Large intestine (tissue), 3 donors: ENCODE results near the gene FER. TPM values are rescaled to one million over a fixed set of nuclear protein-coding genes. Genes with fewer than 3 reads are reported as not detected.

Experiments
- DNase-seq, 2 donors: peaks; one replicate each; pipeline versions ENCODE4 v3.0.0 to v3.0.0-alpha.2; 2013
- H3K27ac ChIP-seq: one replicate; pipeline ENCODE4 v1.5.1; 2013; ENCODE audit warnings: low read length
- H3K27me3 ChIP-seq: 2 replicates; pipeline ENCODE4 v1.6.1; 2013; ENCODE audit warnings: low read length; ENCODE audit not compliant: control insufficient read depth, insufficient read depth
- H3K36me3 ChIP-seq: 2 replicates; pipeline ENCODE4 v1.6.1; 2013; ENCODE audit warnings: low read length; ENCODE audit not compliant: control insufficient read depth, insufficient read depth
- H3K4me1 ChIP-seq: one replicate; pipeline ENCODE4 v1.6.1; 2013; ENCODE audit warnings: low read length; ENCODE audit not compliant: control insufficient read depth, insufficient read depth
- H3K4me3 ChIP-seq: one replicate; pipeline ENCODE4 v1.5.1; 2013; ENCODE audit warnings: low read length
- H3K9me3 ChIP-seq: one replicate; pipeline ENCODE4 v1.6.1; 2013; ENCODE audit warnings: mild to moderate bottlenecking, low read depth, low read length, moderate library complexity; ENCODE audit not compliant: control insufficient read depth
- WGBS: methylation state at CpG from one replicate; pipeline ENCODE4 v1.1.5; 2013; ENCODE audit warnings: low lambda C conversion rate; ENCODE audit not compliant: insufficient coverage; 5-methylcytosine and 5-hydroxymethylcytosine counted together
- polyA plus RNA-seq: library from polyadenylated mRNA; unstranded; fragments of 120-200 nt; gene quantifications from one replicate; pipeline ENCODE4 v1.2.1, GENCODE V29; 2013

The FER gene
- polyA plus RNA-seq, 1 donor = 7.2 TPM

GRCh38 chr5:108727236-108727650, 20.5 kb upstream of the FER start:
- H3K9me3 ChIP-seq = no peaks in the 10 kb centered on the region
- no CpG with 5 or more reads among the region's 8 CpGs for WGBS
- peak overlapping the region; percentile 76 for H3K4me3 ChIP-seq
- H3K27me3 ChIP-seq = no peaks in the 10 kb centered on the region
- DNase-seq = peak; percentile 31 to 65
- no peaks in the 10 kb centered on the region for H3K36me3 ChIP-seq
- H3K4me1 ChIP-seq = peaks cover 5% of the 10 kb centered on the region
- peak overlapping the region; percentile 90 for H3K27ac ChIP-seq

- Histone ChIP-seq H3K9me3 (no peaks in the 10 kb centered on the region), H3K4me1 (peaks cover 5% of the 10 kb centered on the region), H3K36me3 (no peaks in the 10 kb centered on the region), H3K4me3 (peak overlapping the region; percentile 76), H3K27ac (peak overlapping the region; percentile 90), H3K27me3 (no peaks in the 10 kb centered on the region)
- peak; percentile 89 to 96 for DNase-seq
- no CpG with 5 or more reads among the region's 61 CpGs for WGBS
Observed at GRCh38 chr5:108727651-108728565, 19.8 kb upstream of the FER start.

GRCh38 chr5:108728566-108729241, 19.0 kb upstream of the FER start:
- 92% methylated on average over 1 of the region's 14 CpGs for WGBS
- Histone ChIP-seq H3K36me3 (no peaks in the 10 kb centered on the region), H3K27me3 (no peaks in the 10 kb centered on the region), H3K9me3 (no peaks in the 10 kb centered on the region), H3K27ac (peak overlapping the region; percentile 90), H3K4me1 (peaks cover 5% of the 10 kb centered on the region), H3K4me3 (peak overlapping the region; percentile 76)
- no peak for DNase-seq

GRCh38 chr5:108729242-108729615, 18.5 kb upstream of the FER start:
- no peak overlapping the region for H3K27ac ChIP-seq
- no peak overlapping the region for H3K4me3 ChIP-seq
- DNase-seq = no peak
- peaks cover 5% of the 10 kb centered on the region for H3K4me1 ChIP-seq
- no peaks in the 10 kb centered on the region for H3K27me3 ChIP-seq
- WGBS = 96% methylated on average over 4 of the region's 8 CpGs
- H3K9me3 ChIP-seq = no peaks in the 10 kb centered on the region
- H3K36me3 ChIP-seq = no peaks in the 10 kb centered on the region

GRCh38 chr5:108730617-108731340, 16.9 kb upstream of the FER start:
- peaks cover 5% of the 10 kb centered on the region for H3K4me1 ChIP-seq
- DNase-seq = no peak
- no peaks in the 10 kb centered on the region for H3K36me3 ChIP-seq
- H3K27ac ChIP-seq = no peak overlapping the region
- H3K9me3 ChIP-seq = no peaks in the 10 kb centered on the region
- 100% methylated on average over 1 of the region's 1 CpG for WGBS
- H3K4me3 ChIP-seq = no peak overlapping the region
- H3K27me3 ChIP-seq = no peaks in the 10 kb centered on the region

GRCh38 chr5:108735790-108736189, 11.9 kb upstream of the FER start:
- H3K4me3 ChIP-seq = no peak overlapping the region
- DNase-seq = no peak
- 72% methylated on average over 2 of the region's 5 CpGs for WGBS
- H3K36me3 ChIP-seq = no peaks in the 10 kb centered on the region
- H3K27me3 ChIP-seq = no peaks in the 10 kb centered on the region
- H3K27ac ChIP-seq = no peak overlapping the region
- no peaks in the 10 kb centered on the region for H3K9me3 ChIP-seq
- H3K4me1 ChIP-seq = no peaks in the 10 kb centered on the region

- H3K9me3 ChIP-seq = no peaks in the 10 kb centered on the region
- H3K27ac ChIP-seq = no peak overlapping the region
- H3K27me3 ChIP-seq = no peaks in the 10 kb centered on the region
- H3K4me1 ChIP-seq = no peaks in the 10 kb centered on the region
- WGBS = no CpG with 5 or more reads among the region's 7 CpGs
- DNase-seq = no peak
- no peak overlapping the region for H3K4me3 ChIP-seq
- no peaks in the 10 kb centered on the region for H3K36me3 ChIP-seq
Observed at GRCh38 chr5:108736855-108737254, 10.8 kb upstream of the FER start.

GRCh38 chr5:108739376-108739775, 8.3 kb upstream of the FER start:
- Histone ChIP-seq H3K4me3 (no peak overlapping the region), H3K27ac (no peak overlapping the region), H3K27me3 (no peaks in the 10 kb centered on the region), H3K4me1 (no peaks in the 10 kb centered on the region), H3K36me3 (no peaks in the 10 kb centered on the region), H3K9me3 (no peaks in the 10 kb centered on the region)
- DNase-seq = no peak
- no CpG with 5 or more reads among the region's 4 CpGs for WGBS

GRCh38 chr5:108739906-108740305, 7.8 kb upstream of the FER start:
- Histone ChIP-seq H3K36me3 (no peaks in the 10 kb centered on the region), H3K9me3 (no peaks in the 10 kb centered on the region), H3K4me3 (no peak overlapping the region), H3K4me1 (no peaks in the 10 kb centered on the region), H3K27me3 (no peaks in the 10 kb centered on the region), H3K27ac (no peak overlapping the region)
- DNase-seq = no peak
- 82% methylated on average over 4 of the region's 5 CpGs for WGBS

GRCh38 chr5:108743319-108743718, 4.4 kb upstream of the FER start:
- no peak for DNase-seq
- Histone ChIP-seq H3K4me3 (no peak overlapping the region), H3K27ac (no peak overlapping the region), H3K27me3 (no peaks in the 10 kb centered on the region), H3K9me3 (no peaks in the 10 kb centered on the region), H3K4me1 (no peaks in the 10 kb centered on the region), H3K36me3 (no peaks in the 10 kb centered on the region)
- 100% methylated on average over 1 of the region's 1 CpG for WGBS
